ENCODE results near the gene HDAC8.
"Not testable (repeated sequence)": the region's sequence is repeated elsewhere in the genome, so short reads cannot be mapped to it uniquely, and the experiment has no call there.

HDAC8 gene

GRCh38 chrX:72351606-72352334, 220.9 kb downstream of the HDAC8 start:
- no peaks in the 10 kb centered on the region for H3K9me3 Mint-ChIP-seq
- H3K4me1 Mint-ChIP-seq = no peaks in the 10 kb centered on the region
- H3K4me3 Mint-ChIP-seq = no peak overlapping the region
- H3K27me3 Mint-ChIP-seq = no peaks in the 10 kb centered on the region
- no peak overlapping the region for H3K27ac Mint-ChIP-seq
- ATAC-seq = no peak
- peaks cover 48% of the 10 kb centered on the region for H3K36me3 Mint-ChIP-seq

- Mint-ChIP-seq H3K27me3 (no peaks in the 10 kb centered on the region), H3K9me3 (no peaks in the 10 kb centered on the region), H3K4me1 (no peaks in the 10 kb centered on the region), H3K4me3 (no peak overlapping the region), H3K36me3 (peaks cover 45% of the 10 kb centered on the region), H3K27ac (no peak overlapping the region)
- ATAC-seq = no peak
Observed at GRCh38 chrX:72349190-72349589, 223.5 kb downstream of the HDAC8 start.

GRCh38 chrX:72348247-72348979, 224.2 kb downstream of the HDAC8 start:
- no peak overlapping the region for H3K27ac Mint-ChIP-seq

GRCh38 chrX:72347366-72347765, 225.3 kb downstream of the HDAC8 start:
- no peaks in the 10 kb centered on the region for H3K27me3 Mint-ChIP-seq
- no peaks in the 10 kb centered on the region for H3K4me1 Mint-ChIP-seq
- ATAC-seq = no peak
- no peak overlapping the region for H3K4me3 Mint-ChIP-seq
- no peak overlapping the region for H3K27ac Mint-ChIP-seq
- H3K36me3 Mint-ChIP-seq = peaks cover 44% of the 10 kb centered on the region
- no peaks in the 10 kb centered on the region for H3K9me3 Mint-ChIP-seq

More at GRCh38 chrX:72348247-72348979, 224.2 kb downstream of the HDAC8 start:
- H3K4me1 Mint-ChIP-seq = no peaks in the 10 kb centered on the region
- H3K36me3 Mint-ChIP-seq = peaks cover 45% of the 10 kb centered on the region
- ATAC-seq = no peak
- no peaks in the 10 kb centered on the region for H3K27me3 Mint-ChIP-seq
- no peak overlapping the region for H3K4me3 Mint-ChIP-seq
- H3K9me3 Mint-ChIP-seq = no peaks in the 10 kb centered on the region

- Mint-ChIP-seq H3K36me3 (peaks cover 36% of the 10 kb centered on the region), H3K27ac (no peak overlapping the region), H3K27me3 (no peaks in the 10 kb centered on the region), H3K4me1 (no peaks in the 10 kb centered on the region), H3K9me3 (no peaks in the 10 kb centered on the region), H3K4me3 (no peak overlapping the region)
- no peak for ATAC-seq
Observed at GRCh38 chrX:72346302-72346949, 226.2 kb downstream of the HDAC8 start.

GRCh38 chrX:72340626-72341025, 232.0 kb downstream of the HDAC8 start:
- Mint-ChIP-seq H3K9me3 (no peaks in the 10 kb centered on the region), H3K4me1 (no peaks in the 10 kb centered on the region), H3K4me3 (no peak overlapping the region), H3K36me3 (peaks cover 22% of the 10 kb centered on the region), H3K27me3 (no peaks in the 10 kb centered on the region), H3K27ac (no peak overlapping the region)
- no peak for ATAC-seq

GRCh38 chrX:72340041-72340440, 232.6 kb downstream of the HDAC8 start:
- Mint-ChIP-seq H3K27me3 (no peaks in the 10 kb centered on the region), H3K4me3 (no peak overlapping the region), H3K27ac (no peak overlapping the region), H3K9me3 (no peaks in the 10 kb centered on the region), H3K36me3 (peaks cover 21% of the 10 kb centered on the region), H3K4me1 (no peaks in the 10 kb centered on the region)
- ATAC-seq = no peak

- Mint-ChIP-seq H3K27me3 (no peaks in the 10 kb centered on the region), H3K4me1 (no peaks in the 10 kb centered on the region), H3K9me3 (peaks cover 10% of the 10 kb centered on the region), H3K27ac (no peak overlapping the region), H3K36me3 (peaks cover 46% of the 10 kb centered on the region), H3K4me3 (no peak overlapping the region)
- ATAC-seq = no peak
Observed at GRCh38 chrX:72330131-72330530, 242.5 kb downstream of the HDAC8 start.

GRCh38 chrX:72326605-72327300, 245.9 kb downstream of the HDAC8 start:
- no peaks in the 10 kb centered on the region for H3K27me3 Mint-ChIP-seq
- ATAC-seq = no peak
- H3K4me3 Mint-ChIP-seq = no peak overlapping the region
- H3K9me3 Mint-ChIP-seq = peaks cover 8% of the 10 kb centered on the region
- H3K36me3 Mint-ChIP-seq = peaks cover 30% of the 10 kb centered on the region
- no peaks in the 10 kb centered on the region for H3K4me1 Mint-ChIP-seq
- no peak overlapping the region for H3K27ac Mint-ChIP-seq

GRCh38 chrX:72319651-72320050, 253.0 kb downstream of the HDAC8 start:
- not testable (repeated sequence) for H3K27me3 Mint-ChIP-seq, H3K4me3 Mint-ChIP-seq, ATAC-seq, H3K9me3 Mint-ChIP-seq, H3K4me1 Mint-ChIP-seq, H3K36me3 Mint-ChIP-seq, H3K27ac Mint-ChIP-seq

GRCh38 chrX:72317139-72317538, 255.5 kb downstream of the HDAC8 start:
- peaks cover 8% of the 10 kb centered on the region for H3K27me3 Mint-ChIP-seq
- no peaks in the 10 kb centered on the region for H3K36me3 Mint-ChIP-seq
- H3K4me1 Mint-ChIP-seq = no peaks in the 10 kb centered on the region
- H3K4me3 Mint-ChIP-seq = no peak overlapping the region
- H3K9me3 Mint-ChIP-seq = no peaks in the 10 kb centered on the region
- no peak for ATAC-seq
- no peak overlapping the region for H3K27ac Mint-ChIP-seq

- no peaks in the 10 kb centered on the region for H3K36me3 Mint-ChIP-seq
- H3K4me3 Mint-ChIP-seq = no peak overlapping the region
- H3K27ac Mint-ChIP-seq = no peak overlapping the region
- no peak for ATAC-seq
- peaks cover 8% of the 10 kb centered on the region for H3K27me3 Mint-ChIP-seq
- no peaks in the 10 kb centered on the region for H3K4me1 Mint-ChIP-seq
- H3K9me3 Mint-ChIP-seq = no peaks in the 10 kb centered on the region
Observed at GRCh38 chrX:72316408-72317110, 256.1 kb downstream of the HDAC8 start.

GRCh38 chrX:72314881-72315280, 257.8 kb downstream of the HDAC8 start:
- no peak for ATAC-seq
- H3K27me3 Mint-ChIP-seq = peaks cover 8% of the 10 kb centered on the region
- H3K4me1 Mint-ChIP-seq = no peaks in the 10 kb centered on the region
- H3K9me3 Mint-ChIP-seq = no peaks in the 10 kb centered on the region
- no peak overlapping the region for H3K27ac Mint-ChIP-seq
- H3K36me3 Mint-ChIP-seq = no peaks in the 10 kb centered on the region
- H3K4me3 Mint-ChIP-seq = no peak overlapping the region

- Mint-ChIP-seq H3K9me3 (no peaks in the 10 kb centered on the region), H3K27ac (no peak overlapping the region), H3K4me1 (no peaks in the 10 kb centered on the region), H3K4me3 (no peak overlapping the region), H3K27me3 (peaks cover 8% of the 10 kb centered on the region), H3K36me3 (no peaks in the 10 kb centered on the region)
- no peak for ATAC-seq
Observed at GRCh38 chrX:72313707-72314641, 258.7 kb downstream of the HDAC8 start.
